COLO668 (cell line): ENCODE results near the gene ASIP.

Source experiments
- DNase-seq: peaks from one replicate; lab custom pipeline; 2025; ENCODE audit not compliant: unreplicated experiment; lab: John Stamatoyannopoulos, UW

ASIP gene

DNA sequence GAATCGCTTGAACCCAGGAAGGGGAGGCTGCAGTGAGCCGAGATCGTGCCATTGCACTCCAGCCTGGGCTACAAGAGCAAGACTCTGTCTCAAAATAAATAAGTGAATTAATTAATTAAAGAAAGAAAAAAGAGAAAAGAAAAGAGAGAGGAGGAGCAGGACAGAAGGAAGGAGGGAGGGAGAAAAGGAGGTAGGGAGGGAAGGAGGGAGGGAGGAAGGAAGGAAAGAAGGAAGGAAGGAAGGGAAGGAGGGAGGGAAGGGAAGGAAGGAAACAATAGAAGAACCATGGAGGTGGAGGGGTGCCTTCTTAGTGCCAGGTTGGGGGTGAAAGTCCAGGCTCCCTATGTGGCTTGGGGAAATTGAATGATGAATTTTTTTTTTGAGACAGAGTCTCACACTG lies 68.5 kb downstream of the ASIP start:
- no peak for DNase-seq

- no peak for DNase-seq
These were observed 69.4 kb downstream of the ASIP start for GRCh38 chr20:34310481-34311117.

DNA sequence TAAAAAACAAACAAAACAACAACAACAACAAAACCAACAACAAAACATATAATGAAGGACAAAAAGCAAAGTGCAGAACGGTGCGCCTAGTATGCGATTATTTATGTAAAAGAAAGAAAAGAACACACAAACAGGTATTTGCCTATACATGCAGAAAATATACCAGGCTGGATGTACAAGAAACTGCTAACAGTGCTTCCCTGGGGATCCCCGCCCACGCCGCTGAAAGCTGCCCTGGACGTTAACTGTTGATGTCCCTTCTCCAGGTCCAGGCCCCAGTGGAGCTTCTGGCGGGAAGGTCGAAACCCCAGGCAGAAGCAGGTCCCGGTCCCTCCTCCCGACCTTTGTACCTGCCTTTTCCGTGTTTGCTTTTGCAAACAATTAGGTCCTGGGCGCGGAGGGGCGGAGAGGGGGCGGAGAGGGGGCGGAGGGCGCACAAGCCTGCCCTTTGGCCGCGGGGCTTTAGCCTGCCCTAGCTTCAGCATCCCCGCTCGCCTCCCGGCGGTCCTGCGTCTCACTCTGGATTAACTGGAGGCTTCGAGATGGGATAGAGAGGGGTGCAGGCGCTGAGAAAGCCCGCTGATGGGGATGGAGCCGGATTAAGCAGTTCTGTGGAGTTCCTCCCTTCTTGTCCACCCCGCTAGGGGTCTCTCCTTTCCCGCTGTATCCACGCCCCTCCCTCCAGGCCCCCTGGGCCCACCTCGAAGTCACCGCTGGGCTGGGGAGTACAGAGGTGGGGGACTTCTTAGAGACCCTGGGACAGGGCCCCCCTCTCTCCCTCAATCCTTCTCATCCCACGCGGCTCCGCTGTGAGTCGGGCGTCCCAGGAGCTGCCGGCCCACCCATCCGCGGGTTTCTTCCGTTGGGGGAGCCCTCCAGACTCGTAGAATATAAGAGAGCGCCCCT lies 70.1 kb downstream of the ASIP start:
- peak; percentile 83 for DNase-seq

DNA sequence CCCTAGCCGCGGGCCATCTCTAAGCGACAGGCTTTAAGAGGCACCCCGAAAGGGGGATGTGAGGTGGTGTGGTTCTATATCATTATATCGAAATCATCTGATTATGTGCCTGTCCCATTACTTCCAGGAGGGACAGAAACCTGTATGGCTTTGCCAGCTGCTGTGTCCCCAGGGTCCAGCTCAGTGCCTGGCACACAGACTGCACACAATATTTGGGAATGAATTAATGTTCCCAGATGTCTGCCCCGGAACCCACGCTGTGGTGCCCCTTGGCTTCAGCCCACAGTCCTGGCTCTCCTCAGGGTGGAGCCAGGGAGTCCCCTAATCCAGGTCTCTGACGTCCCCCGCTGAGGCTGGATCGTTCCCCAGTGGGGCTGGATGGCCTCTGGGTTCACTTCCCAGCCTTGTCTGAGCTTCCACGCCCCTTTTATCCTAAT lies 70.8 kb downstream of the ASIP start:
- peak; percentile 28 for DNase-seq

DNA sequence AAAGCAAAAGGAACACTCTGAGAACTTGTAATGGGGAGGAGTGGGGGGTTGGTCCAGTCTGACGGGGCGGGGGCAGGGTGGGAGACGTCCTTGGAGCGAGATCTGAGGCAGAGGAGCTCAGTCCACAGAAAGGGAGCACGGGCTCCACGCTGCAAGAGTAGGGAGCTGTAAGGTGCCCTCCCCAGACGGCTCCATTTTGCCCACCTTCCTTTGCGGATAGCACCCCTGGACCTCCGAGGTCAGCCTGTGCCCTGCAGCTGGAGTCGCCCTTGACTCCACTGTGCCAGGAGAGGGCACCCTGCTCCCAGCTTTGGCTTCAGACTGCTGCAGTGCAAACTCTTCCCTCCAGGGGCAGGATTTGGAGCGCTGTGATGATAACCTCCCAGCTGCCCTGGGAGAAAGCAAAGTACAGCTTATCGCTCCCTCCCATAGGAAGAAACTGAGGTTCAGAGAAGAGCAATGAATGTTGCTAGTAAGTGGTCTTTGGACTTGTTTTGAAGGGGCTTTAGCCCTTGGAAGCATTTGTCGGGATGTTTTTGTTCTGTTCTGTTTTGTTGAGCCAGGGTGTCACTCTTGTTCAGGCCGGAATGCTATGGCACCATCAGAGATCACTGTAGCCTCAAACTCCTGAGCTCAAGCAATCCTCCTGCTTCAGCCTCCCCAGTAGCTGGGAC lies 71.5 kb downstream of the ASIP start:
- peak; percentile 91 for DNase-seq

DNA sequence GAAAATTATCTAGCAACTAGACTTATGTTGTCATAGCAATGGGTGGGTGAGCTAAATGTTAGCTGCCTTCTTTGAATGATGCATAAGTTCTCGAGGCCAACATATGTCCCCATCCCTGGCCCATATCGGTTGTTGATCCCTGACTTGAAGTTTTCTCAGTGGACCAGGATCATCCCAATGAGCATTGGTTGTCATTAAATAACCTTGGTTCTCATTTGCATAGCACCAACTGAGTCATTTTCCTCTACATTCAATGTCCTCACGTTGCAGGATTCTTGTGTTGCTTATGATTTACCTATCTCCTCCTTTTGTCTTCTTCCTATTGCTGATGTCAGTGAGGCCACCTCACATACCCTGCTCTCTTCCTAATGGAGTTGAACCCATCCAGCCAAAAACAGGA lies 74.0 kb downstream of the ASIP start:
- no peak for DNase-seq

DNA sequence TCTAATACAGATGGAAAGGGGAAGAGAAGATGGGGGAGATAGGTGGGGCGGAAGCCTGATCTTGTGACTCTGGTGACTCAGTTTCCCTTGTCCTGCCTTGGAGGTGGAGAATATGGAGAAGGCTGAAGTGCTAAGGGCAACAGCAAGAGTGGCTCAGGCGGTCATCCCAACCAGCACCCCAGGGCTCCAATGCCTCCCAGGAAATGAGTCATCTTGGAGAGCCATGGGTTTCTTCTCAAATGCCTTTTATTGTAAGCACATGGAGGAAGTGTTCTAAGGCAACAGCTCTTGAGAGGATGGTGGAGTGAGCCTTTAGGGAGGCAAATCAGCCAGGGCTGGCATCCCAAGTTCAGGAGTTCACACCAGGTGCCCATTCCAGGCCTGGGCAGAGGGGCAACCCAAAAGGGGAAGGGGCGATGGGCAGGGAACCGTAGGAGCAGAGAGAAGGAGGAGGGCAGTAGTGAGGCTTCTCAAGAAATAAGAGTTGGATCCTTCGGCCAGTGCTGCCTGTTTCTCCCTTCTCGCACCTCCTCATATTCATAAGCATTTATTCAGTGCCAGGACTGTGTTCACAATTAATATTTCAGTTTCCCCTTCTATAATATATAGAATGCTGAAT lies 75.1 kb downstream of the ASIP start:
- DNase-seq, result no peak
